DMS114 treated with DMSO at 0.1 percent for 48 hours (cell line): ENCODE results near the gene NKAIN2.
"Not testable (repeated sequence)": the region's sequence is repeated elsewhere in the genome, so short reads cannot be mapped to it uniquely, and the experiment has no call there.

Experiments
- DNase-seq: peaks from one replicate; lab custom pipeline; 2025; ENCODE audit not compliant: unreplicated experiment; lab: John Stamatoyannopoulos, UW

NKAIN2 gene

DNA sequence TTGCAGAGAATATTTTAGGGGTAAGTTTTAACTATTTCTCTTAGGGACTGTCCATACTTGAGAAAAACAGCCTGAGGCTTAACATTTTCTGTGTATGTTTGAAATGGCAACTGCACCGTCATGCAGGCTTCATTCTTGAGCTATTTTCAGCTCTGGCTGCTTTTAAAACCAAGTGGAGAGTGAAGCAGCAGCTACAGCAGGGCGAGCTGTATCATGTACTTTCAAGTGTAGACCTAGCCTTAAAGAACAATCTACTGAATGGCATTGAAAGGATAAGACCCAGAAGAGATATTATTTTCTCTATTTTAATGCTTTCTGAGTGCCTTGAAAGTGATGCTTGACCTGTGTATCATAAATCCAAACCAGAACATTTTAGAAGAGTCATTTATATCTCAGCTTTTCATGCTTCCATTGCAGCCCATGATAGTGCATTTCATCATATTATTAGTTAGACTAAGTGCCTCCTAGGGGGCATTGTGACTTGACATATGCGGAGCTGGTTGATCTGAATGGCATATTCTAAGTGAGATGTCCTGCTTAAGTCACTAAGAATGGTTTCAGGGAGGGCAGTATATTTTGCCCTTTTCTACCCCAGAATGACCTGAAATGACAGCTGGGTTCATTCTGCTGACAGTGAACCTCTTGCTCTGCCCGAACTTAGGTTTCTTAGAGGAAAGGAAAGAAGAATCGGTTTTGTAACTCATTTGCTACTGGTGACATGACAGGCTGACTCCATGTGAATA lies 85.3 kb downstream of the NKAIN2 start:
- no peak for DNase-seq

DNA sequence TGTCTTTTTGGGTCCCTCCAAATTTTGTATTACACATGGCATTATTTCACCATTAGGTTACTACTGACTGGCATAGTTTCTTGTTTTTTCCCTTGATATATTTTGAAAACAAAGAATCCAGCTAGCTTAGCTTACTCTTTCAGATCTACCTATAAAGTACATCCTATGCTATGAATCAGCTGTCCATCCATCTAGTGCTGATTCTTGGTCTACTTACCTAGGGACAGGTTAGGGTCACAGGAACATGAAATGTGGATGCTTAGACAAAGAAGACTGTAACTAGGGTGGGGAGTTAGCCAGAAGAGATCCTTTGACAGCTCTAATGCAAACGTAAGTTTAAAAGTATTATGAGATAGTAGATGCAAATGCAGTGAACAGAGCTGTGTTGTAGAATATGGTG lies 91.7 kb downstream of the NKAIN2 start:
- DNase-seq = no peak

DNA sequence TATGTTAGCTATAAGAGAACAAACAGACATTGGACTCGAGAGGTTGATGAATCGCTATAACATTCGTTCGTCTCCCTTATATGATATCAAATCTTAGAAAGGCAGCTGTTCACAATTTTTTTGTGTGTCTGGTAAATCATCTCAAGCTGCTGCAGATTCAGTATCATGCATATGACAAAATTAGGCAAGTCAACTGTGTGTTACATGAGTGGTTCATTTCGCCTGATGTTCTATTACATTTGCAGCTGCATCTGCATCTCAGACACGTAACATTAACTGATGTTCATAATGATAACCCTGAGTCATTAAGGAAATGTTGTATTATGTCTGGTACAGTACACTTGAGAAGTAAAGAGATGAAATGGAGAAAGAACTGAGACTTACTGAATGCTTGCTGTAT lies 92.1 kb downstream of the NKAIN2 start:
- no peak for DNase-seq

DNA sequence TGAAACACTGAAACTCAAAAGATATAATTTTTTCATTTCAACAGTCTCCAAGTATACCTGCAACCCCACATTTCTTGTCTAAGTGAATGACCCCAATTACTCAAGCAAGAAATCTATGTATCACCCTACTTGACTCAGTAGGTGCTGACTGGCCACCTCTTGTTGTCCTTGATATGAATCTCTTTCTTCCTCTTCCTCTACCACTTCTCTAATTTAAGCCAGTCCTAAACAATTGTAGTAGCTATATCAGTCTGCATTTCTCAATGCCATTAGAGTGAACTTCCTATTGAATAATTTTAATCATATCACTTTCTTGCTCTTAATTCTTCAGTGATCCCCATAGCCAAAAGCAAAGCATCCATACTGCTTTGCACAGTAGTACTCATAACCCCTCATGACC lies 93.2 kb downstream of the NKAIN2 start:
- no peak for DNase-seq

DNA sequence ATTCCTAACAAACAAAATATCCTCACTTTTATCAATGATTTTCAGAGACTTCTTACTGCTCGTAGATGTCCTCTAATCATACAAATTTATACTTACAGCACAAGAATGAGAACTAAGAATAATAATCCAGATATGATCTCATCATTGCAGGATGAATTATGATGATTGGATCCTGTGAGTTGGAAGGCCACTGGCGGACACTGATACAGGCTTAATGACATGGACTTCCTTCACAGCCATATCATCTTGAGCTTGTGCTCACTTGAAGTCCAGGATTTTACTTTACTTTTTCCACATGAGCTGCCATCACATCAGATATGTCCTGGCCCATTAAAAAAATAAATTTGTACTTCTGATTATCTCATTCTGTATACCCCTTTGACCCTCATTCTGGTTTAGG lies 94.3 kb downstream of the NKAIN2 start:
- DNase-seq = no peak

DNA sequence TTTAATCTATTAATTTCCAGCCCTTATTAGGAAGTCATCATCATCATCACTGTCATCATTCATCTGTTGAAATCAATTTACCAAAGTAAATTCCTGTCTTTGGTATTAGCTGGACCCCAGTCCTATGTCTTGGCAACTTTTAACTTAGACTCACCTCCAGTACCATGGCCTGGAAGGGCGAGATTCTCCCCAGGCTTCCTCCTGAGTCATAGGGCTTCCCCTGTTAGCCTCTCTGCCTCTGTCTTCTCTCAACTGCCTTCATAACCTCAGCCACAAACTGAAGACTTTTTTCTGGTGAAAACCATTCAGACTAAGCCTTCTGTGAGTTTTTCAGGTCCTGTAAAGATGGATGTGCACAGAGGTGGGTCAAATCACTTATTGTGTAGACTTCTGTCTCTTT lies 95.0 kb downstream of the NKAIN2 start:
- DNase-seq = no peak

GRCh38 chr6:123899745-123900144 lies 96.1 kb downstream of the NKAIN2 start:
- no peak for DNase-seq

- no peak for DNase-seq
Measured at GRCh38 chr6:123901436-123901835, 97.8 kb downstream of the NKAIN2 start.

- DNase-seq = no peak
Measured at GRCh38 chr6:123902738-123903313, 99.2 kb downstream of the NKAIN2 start.

DNA sequence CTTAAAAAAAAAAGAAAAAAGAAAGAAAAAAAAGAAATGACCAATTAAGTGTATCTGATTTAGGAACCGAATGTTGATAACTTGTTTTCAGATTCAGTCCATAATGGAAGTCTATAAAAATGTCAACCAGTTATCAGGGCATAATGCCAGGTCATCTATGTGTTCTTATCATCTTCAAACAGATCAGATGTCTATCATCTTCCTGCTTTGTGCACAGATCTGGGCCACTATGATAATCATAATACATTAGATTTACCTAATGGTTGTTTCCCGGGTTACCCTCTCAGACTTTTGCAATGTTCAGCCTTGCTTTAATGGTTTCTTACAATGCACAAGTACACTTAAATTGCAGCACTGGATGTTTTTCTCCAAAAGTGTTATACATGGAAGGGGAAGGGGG lies 100.6 kb downstream of the NKAIN2 start:
- no peak for DNase-seq

DNA sequence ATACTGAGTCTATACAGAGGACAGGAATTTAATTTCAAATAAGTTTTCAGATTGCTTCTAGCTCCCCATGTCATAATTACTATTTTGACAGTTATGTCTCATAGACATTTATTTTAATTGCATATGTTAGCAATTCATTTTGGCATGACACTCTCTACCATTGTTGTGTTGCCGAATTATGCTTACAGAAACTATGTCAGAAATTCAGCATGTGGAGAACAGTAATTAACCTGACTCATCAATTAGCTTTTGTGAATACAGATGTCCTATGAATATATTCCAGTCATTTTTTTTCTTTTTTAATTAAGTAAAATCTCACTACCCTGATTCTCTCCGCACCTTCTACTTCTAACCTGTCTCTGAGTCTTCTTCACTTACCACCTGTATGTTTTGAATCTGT lies 105.1 kb downstream of the NKAIN2 start:
- DNase-seq = no peak

DNA sequence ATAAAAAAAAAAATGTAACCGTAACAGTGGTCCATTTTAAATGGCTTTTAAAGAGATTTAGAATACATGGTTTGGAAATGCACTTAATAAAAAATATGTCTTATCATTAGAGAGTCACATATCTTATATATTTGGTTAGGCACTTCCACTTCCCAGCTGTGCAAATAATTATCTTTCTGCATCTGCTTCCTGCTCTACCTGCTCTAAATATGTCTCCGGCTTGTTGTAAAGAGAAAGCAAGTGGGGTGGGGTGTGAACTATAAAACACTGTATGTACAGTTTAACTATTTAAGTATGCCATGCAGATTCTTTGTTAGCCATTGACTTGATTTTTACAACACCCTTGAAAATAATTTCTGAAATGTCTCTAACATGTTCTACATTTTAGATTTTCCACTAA lies 106.3 kb downstream of the NKAIN2 start:
- DNase-seq = no peak

DNA sequence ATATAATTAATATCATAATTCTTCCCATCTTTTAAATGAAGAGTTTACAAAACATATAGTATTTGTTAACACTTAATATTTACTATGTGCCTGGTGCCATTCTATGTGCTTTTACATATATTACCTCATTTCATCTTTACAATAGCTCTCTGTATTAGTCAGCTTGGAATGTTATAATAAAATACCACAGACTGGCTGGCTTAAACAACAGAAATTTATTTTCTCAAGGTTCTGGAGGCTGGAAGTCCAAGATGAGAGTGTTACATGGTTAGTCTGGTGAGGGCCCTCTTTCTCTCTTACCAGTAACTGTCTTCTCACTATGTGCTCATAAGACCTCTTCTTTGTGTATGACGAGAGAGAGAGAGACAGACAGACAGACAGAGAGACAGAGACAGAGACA lies 110.2 kb downstream of the NKAIN2 start:
- DNase-seq = no peak

GRCh38 chr6:123923379-123923778 lies 119.7 kb downstream of the NKAIN2 start:
- not testable (repeated sequence) for DNase-seq

GRCh38 chr6:123925350-123925749 lies 121.7 kb downstream of the NKAIN2 start:
- no peak for DNase-seq

DNA sequence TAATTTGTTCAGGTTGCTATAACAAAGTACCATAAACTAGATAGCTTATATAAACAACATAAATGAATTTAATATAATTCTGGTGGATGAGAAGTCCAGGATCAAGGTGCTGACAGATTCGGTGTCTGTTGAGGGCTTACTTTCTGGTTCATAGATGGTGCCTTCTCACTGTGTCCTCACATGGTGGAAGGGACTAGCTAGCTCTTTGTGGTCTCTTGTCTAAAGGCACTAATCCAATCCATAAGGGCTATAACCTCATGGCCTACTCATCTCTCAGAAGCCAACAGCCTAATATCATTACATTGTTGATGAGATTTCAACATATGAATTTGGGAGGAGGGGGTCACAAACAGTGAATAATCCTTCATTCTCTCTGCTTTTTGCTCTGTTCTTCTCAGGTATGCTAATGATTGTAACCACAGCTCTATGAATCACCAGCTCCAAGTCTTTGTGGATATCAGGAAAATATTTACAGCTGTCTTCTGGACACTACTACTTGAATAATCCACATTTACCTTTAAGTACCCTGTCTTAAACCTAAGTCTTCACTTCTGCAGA lies 122.3 kb downstream of the NKAIN2 start:
- no peak for DNase-seq

DNA sequence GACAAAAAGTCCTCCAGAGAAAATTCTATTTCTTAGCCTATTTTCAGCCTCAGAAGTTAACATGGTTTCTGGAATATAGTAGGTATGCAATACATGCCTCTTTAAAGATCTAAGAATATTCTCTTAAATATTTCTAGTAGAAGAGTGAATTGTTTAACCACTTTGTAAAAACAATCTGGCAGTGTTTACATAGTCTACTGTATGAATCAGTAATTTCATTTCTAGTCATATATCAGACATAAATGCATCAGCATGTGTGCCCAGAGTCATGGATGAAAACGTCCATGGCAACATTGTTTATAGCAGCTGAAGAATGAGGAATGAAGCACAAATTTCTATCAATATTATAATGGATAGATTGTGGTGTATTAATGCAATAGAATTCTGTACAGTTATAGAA lies 124.9 kb downstream of the NKAIN2 start:
- DNase-seq = no peak

- no peak for DNase-seq
Measured at GRCh38 chr6:123931928-123932327, 128.3 kb downstream of the NKAIN2 start.

- no peak for DNase-seq
Measured at GRCh38 chr6:123940551-123940950, 136.9 kb downstream of the NKAIN2 start.

DNA sequence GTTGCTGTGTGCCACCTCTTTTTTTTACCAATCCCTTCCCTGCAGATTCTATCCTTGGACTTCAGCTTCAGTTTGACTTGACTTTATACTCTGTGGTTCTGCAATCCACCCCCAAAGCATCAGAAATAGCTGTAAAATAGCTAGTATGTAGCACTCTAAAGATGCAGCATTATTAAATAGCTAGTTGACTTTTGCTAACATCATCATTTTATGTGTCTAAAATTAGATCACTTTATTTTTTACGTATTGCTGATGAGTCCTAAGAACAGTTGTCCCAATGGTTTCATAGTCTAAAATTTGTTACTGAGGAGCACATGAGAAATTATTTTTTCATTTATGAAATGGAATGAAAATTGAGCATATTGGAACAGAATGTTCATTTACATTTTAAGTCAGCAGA lies 138.2 kb downstream of the NKAIN2 start:
- no peak for DNase-seq

DNA sequence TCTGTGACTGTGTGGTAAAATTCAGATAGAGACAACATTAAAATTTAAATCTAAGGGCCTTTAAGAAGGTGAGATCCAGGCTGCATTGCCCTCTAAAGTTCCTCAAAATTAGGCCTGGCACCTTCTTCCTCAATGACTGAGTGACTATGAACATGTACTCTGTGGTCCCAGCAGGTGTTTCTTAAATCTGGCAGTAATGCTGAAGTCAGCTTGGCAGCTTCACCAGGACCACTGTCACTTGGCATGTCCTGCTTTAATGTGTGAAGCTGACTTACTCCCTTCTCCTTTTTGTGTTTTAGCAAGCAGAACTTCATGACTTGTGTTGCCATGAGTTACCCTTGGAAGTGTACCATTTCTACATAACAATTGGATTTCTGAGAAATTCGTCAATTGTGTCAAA lies 141.7 kb downstream of the NKAIN2 start:
- DNase-seq = no peak

- no peak for DNase-seq
Measured at GRCh38 chr6:123953920-123954319, 150.3 kb downstream of the NKAIN2 start.
